Motor neuron (in vitro differentiated cells): ENCODE results near the gene PRDM16. TPM values are rescaled to one million over a fixed set of nuclear protein-coding genes. Genes with fewer than 3 reads are reported as not detected.
A peak's percentile ranks its signal among the peaks of the same experiment; 100 is the strongest.

Experiments used
- ATAC-seq, 8 experiments: fragments of 200-7000 bp; cut with Tn5 transposase; replicated peaks in 6 of 8; 2 replicates each; pipeline ENCODE4 v1.8.0; 2021; ENCODE audit warnings: mild to moderate bottlenecking in 8 of 8, moderate library complexity in 8 of 8
- H3K27ac ChIP-seq, 2 donors: fragments of 250-450 bp; sonication (Bioruptor Pico); 2 replicates each; pipeline ENCODE4 v1.9.0; 2021; ENCODE audit warnings: antibody characterized with exemption in 2 of 2, mild to moderate bottlenecking in 2 of 2, moderate library complexity in 1 of 2
- H3K4me1 ChIP-seq, 2 donors: fragments of 250-450 bp; sonication (Bioruptor Pico); replicated peaks in 1 of 2; 2 replicates each; pipeline ENCODE4 v1.6.1; 2021; ENCODE audit warnings: antibody characterized with exemption in 2 of 2, mild to moderate bottlenecking in 2 of 2, moderate library complexity in 1 of 2
- H3K4me3 ChIP-seq, 5 donors: fragments of 250-450 bp; sonication (Bioruptor Pico); 2 replicates each; pipeline ENCODE4 v1.9.0; 2021; ENCODE audit warnings: antibody characterized with exemption in 5 of 5, mild to moderate bottlenecking in 5 of 5, moderate library complexity in 4 of 5
- WGBS, 10 experiments: fragments of 450-650 bp; shearing (Covaris generic); methylation state at CpG; one replicate each; pipeline ENCODE4 v1.0.0; 2022; 5-methylcytosine and 5-hydroxymethylcytosine counted together
- in situ Hi-C, 9 experiments: fragments of 400-800 bp; cut with MboI; loops; one replicate each; pipeline ENCODE4 v1.15.0; 2021; ENCODE audit warnings: low sequenced_read_pairs in 9 of 9, low pct_unique_long_range_greater_than_20kb in 2 of 9; ENCODE audit not compliant: unreplicated experiment in 9 of 9
- total RNA-seq, 8 experiments: library from RNA; unstranded; fragments of 300-600 nt; gene quantifications; 2 replicates each; pipeline versions ENCODE4 v1.2.3 to v1.2.4, GENCODE V29; 2022

Gene PRDM16
- total RNA-seq, 8 experiments from 2014 or later = 0.18 to 2.9 (median 0.42) TPM

- in situ Hi-C loops = no loop called here
Observed at GRCh38 chr1:3209201-3209600, 140.2 kb downstream of the PRDM16 start.

GRCh38 chr1:3211582-3212375 lies 142.8 kb downstream of the PRDM16 start:
- WGBS, 10 experiments = 52 to 91% (median 77%) methylated on average over 3 to 32 of the region's 47 CpGs; no CpG with 5 or more reads in 2 of the 10 experiments
- in situ Hi-C loops = no loop called here

More at GRCh38 chr1:3209201-3209600, 140.2 kb downstream of the PRDM16 start:
- ATAC-seq = no peak
- Histone ChIP-seq H3K4me1 (peaks cover 0 to 41% of the 10 kb centered on the region in 2 donors), H3K27ac (no peak overlapping the region), H3K4me3 (no peak overlapping the region)
- WGBS, 10 experiments = 50 to 100% (median 80%) methylated on average over 2 to 19 of the region's 19 CpGs; no CpG with 5 or more reads in 1 of the 10 experiments

GRCh38 chr1:3212453-3213355 lies 143.7 kb downstream of the PRDM16 start:
- 0 to 95% (median 60%) methylated on average over 1 to 16 of the region's 34 CpGs; no CpG with 5 or more reads in 2 of the 10 experiments for WGBS, 10 experiments
- H3K27ac ChIP-seq = no peak overlapping the region
- H3K4me1 ChIP-seq = peaks cover 7 to 47% of the 10 kb centered on the region in 2 donors
- ATAC-seq = no peak
- no peak overlapping the region for H3K4me3 ChIP-seq
- in situ Hi-C loops = no loop called here

More at GRCh38 chr1:3211582-3212375, 142.8 kb downstream of the PRDM16 start:
- ATAC-seq = no peak
- Histone ChIP-seq H3K27ac (no peak overlapping the region), H3K4me3 (no peak overlapping the region), H3K4me1 (peaks cover 7 to 47% of the 10 kb centered on the region in 2 donors)

- 0 to 83% (median 64%) methylated on average over 1 to 16 of the region's 16 CpGs; no CpG with 5 or more reads in 2 of the 10 experiments for WGBS, 10 experiments
- ATAC-seq = peak in 1 of 8 experiments; percentile 28
- in situ Hi-C loops = no loop called here
- Histone ChIP-seq H3K4me3 (no peak overlapping the region), H3K4me1 (peaks cover 7 to 54% of the 10 kb centered on the region in 2 donors), H3K27ac (no peak overlapping the region)
Observed at GRCh38 chr1:3213730-3214129, 144.7 kb downstream of the PRDM16 start.

- in situ Hi-C loops = no loop called here
- H3K4me3 ChIP-seq = no peak overlapping the region
- H3K4me1 ChIP-seq = peaks cover 10 to 71% of the 10 kb centered on the region in 2 donors
- peak in 5 of 8 experiments; percentile 36 to 71 (median 51) for ATAC-seq
- H3K27ac ChIP-seq = peak overlapping the region in 1 of 2 donors; percentile 36
- 0 to 83% (median 23%) methylated on average over 1 to 16 of the region's 27 CpGs for WGBS, 10 experiments
Observed at GRCh38 chr1:3215198-3216014, 146.4 kb downstream of the PRDM16 start.

GRCh38 chr1:3216015-3216391 lies 147.0 kb downstream of the PRDM16 start:
- 20 to 60% (median 39%) methylated on average over 1 to 7 of the region's 7 CpGs; no CpG with 5 or more reads in 3 of the 10 experiments for WGBS, 10 experiments
- Histone ChIP-seq H3K27ac (peak overlapping the region in 1 of 2 donors; percentile 36), H3K4me3 (no peak overlapping the region), H3K4me1 (peaks cover 10 to 77% of the 10 kb centered on the region in 2 donors)
- in situ Hi-C loops = no loop called here
- ATAC-seq = peak in 3 of 8 experiments; percentile 1 to 24 (median 1)

GRCh38 chr1:3217181-3217641 lies 148.2 kb downstream of the PRDM16 start:
- Histone ChIP-seq H3K27ac (no peak overlapping the region), H3K4me1 (peaks cover 10 to 82% of the 10 kb centered on the region in 2 donors), H3K4me3 (no peak overlapping the region)
- in situ Hi-C loops = no loop called here
- ATAC-seq = peak in 1 of 8 experiments; percentile 6
- WGBS, 10 experiments = 60 to 90% (median 72%) methylated on average over 1 to 12 of the region's 15 CpGs; no CpG with 5 or more reads in 4 of the 10 experiments

GRCh38 chr1:3217979-3218679 lies 149.1 kb downstream of the PRDM16 start:
- in situ Hi-C loops = no loop called here
- WGBS, 10 experiments = 27 to 70% (median 60%) methylated on average over 1 to 13 of the region's 23 CpGs; no CpG with 5 or more reads in 3 of the 10 experiments
- Histone ChIP-seq H3K27ac (no peak overlapping the region), H3K4me3 (no peak overlapping the region), H3K4me1 (peaks cover 10 to 90% of the 10 kb centered on the region in 2 donors)
- ATAC-seq = no peak

GRCh38 chr1:3219005-3219790 lies 150.2 kb downstream of the PRDM16 start:
- H3K4me3 ChIP-seq = no peak overlapping the region
- WGBS, 10 experiments = 0 to 71% (median 35%) methylated on average over 2 to 26 of the region's 37 CpGs; no CpG with 5 or more reads in 2 of the 10 experiments
- H3K27ac ChIP-seq = peak overlapping the region in 1 of 2 donors; percentile 8
- in situ Hi-C loops = no loop called here
- peaks cover 10 to 92% of the 10 kb centered on the region in 2 donors for H3K4me1 ChIP-seq
- peak in 4 of 8 experiments; percentile 42 to 77 (median 61) for ATAC-seq

- H3K4me1 ChIP-seq = peaks cover 10 to 96% of the 10 kb centered on the region in 2 donors
- WGBS, 10 experiments = 20 to 87% (median 68%) methylated on average over 1 to 24 of the region's 32 CpGs; no CpG with 5 or more reads in 4 of the 10 experiments
- peak in 2 of 8 experiments; percentile 1 to 49 for ATAC-seq
- no peak overlapping the region for H3K4me3 ChIP-seq
- in situ Hi-C loops = no loop called here
- peak overlapping the region in 1 of 2 donors; percentile 8 for H3K27ac ChIP-seq
Observed at GRCh38 chr1:3219791-3220467, 150.9 kb downstream of the PRDM16 start.
